Right ventricle myocardium superior (tissue), 1 donor: ENCODE measurements around the gene SPX. TPM values are rescaled to one million over a fixed set of nuclear protein-coding genes. Genes with fewer than 3 reads are reported as not detected.

ENCODE experiments used
- ATAC-seq: fragments of 200-7000 bp; cut with Tn5 transposase; one replicate; pipeline ENCODE4 v1.9.1; 2020; ENCODE audit warnings: mild to moderate bottlenecking; ENCODE audit not compliant: poor library complexity
- DNase-seq: peaks from one replicate; pipeline ENCODE4 v3.0.0-alpha.2; 2020
- intact Hi-C: fragments of 100-400 bp; cut with DNase I; formaldehyde crosslinking; loops from one replicate; pipeline ENCODE4 v1.11.2; 2022
- total RNA-seq: library from RNA; stranded (reverse); fragmentation: NEBNext Ultra II Directional; extraction: Animal tissue kit (Norgen Biotek cat#: 25700); gene quantifications from one replicate; pipeline ENCODE4 v1.2.1, GENCODE V29; 2021
- donor health status: DM: no; HTN: yes; CAD: no; lungs with severe emphysema.

SPX gene
- total RNA-seq, 1 donor from 2014 or later, result 11.0 TPM

DNA sequence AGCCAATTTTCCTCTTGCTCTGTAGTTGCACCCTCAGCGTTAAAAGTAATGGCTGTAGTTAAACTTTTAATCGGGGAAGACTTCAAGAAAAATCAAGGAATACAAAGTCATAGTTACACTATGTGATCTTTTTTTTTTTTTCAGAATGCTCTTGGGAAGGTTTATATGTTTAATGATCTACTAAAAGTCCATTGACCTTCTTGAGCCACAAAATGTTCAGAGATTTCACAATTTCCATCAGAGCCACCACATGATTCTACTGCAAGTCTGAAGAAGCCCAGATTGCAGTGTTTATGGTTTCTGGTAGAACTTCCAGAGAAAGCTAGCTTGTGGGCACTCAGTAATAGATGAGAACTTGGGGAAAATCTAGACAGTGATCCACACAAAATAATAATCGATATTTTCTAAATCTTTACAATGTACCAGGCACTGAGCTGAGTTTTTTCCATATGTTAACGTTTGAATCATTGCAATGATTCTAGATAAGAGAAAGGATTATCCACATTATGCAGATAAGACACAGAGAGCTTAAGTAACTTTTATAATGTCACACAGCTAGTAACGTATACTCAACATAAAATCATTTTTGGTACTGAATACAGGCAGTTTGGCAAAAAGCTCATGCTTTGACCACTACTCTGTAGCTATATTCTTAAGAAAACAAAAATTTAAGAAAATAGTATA is 40.3 kb downstream of the SPX start:
- intact Hi-C loops, result no loop called here
- DNase-seq (no peak), ATAC-seq (no peak)

DNA sequence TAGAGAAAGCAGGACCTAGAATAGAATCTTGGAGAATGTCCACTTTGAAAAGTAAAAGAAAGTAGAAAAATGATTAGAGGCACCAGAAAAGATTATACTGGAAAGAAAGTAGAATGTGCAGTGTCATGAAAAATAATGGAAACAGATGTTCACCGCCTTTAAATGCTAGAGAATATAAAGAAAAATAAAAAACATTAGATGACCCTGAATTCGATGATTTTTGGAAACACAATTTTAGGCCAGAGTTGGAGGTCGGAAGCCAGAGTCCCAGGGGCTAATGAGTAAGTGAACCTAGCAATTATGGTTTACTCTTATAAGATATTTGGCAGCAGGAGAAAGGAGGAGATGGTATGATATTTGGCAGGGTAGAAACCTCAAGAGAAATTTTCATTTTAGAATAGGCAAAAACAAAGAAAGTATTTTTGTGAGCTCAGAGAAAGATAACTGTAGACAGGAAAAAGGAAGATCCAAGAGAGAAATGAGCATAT is 40.9 kb downstream of the SPX start:
- intact Hi-C loops, result no loop called here
- ATAC-seq, result no peak
- no peak for DNase-seq

GRCh38 chr12:21568115-21568514 is 42.0 kb downstream of the SPX start:
- no peak for DNase-seq

DNA sequence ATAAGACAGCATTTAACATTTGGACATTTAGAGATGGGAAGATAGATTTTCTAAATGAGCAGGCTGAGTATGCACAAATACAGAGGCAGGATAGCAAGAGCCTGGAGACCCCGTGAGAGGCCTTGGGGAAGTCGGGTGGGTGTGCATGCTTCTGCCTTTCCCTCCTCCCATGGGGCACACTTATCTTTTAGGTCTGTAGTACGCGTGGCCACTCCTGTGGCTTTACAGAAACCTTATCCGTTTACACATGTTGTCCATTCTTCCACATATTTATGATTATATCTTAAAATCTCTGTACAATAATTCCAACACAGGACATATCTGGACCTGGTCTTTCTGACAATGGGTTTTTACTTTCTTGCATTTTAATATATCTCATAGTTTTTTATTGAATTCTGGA is 45.0 kb downstream of the SPX start:
- intact Hi-C loops, result no loop called here
- ATAC-seq, result no peak

More at GRCh38 chr12:21568115-21568514, 42.0 kb downstream of the SPX start:
- intact Hi-C loops, result no loop called here
- no peak for ATAC-seq

GRCh38 chr12:21573733-21574358 is 47.8 kb downstream of the SPX start:
- ATAC-seq (no peak), DNase-seq (no peak)
- intact Hi-C loops, result no loop called here

More for the DNA sequence above, 45.0 kb downstream of the SPX start:
- no peak for DNase-seq

- intact Hi-C loops, result no loop called here
- DNase-seq, result no peak
- no peak for ATAC-seq
These were observed 50.3 kb downstream of the SPX start for GRCh38 chr12:21576431-21576830.

- ATAC-seq, result no peak
- intact Hi-C loops, result no loop called here
- DNase-seq, result no peak
These were observed 51.4 kb downstream of the SPX start for GRCh38 chr12:21577516-21577915.

DNA sequence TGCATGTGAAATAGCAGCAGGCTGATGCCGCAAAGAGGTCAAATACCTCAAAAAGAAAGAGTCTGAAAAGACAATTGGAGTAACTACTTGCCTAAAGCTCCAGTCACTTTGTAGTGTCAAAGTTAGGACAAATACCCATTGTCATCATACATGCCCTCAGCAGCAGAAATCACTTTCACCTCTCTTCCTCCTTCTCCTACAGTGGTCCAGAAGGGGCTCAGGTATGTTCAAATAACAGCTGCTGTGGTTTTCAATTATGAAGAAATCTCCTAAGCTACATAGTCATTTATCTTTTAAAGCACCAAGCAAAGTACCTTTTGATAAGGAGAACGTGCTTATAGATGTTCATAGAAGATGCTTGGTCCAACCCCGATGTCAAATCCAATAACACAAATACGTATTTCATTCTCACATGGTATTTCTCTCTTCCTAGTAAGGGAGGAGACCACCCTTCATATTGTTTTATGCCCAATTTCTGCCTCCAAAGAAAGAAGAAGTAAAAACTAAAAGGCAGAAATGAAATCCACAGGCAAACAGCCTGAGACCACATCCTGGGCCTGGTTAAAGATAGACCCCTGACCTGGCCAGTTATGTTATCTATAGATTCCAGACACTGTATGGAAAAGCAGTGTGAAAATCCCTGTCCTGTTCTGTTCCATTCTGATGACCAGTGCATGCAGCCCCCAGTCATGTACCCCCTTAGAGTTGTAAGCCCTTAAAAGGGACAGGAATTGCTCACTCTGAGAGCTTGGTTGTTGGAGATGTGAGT is 54.8 kb downstream of the SPX start:
- intact Hi-C loops, result no loop called here
- DNase-seq (no peak), ATAC-seq (no peak)

Other genes starting within 250 kb of the SPX start
- gene SLCO1A2, start 191.4 kb upstream of the SPX start, total RNA-seq, result not detected
- gene IAPP, start 153.4 kb upstream of the SPX start, total RNA-seq, result not detected
- gene PYROXD1, start 88.6 kb upstream of the SPX start, total RNA-seq, result 17.1 TPM
- 18.0 TPM for gene RECQL, start 24.7 kb upstream of the SPX start, total RNA-seq
- gene GOLT1B, start 24.5 kb upstream of the SPX start, total RNA-seq, result 15.6 TPM
- not detected for gene GYS2, start 78.6 kb downstream of the SPX start, total RNA-seq
- 2,064 TPM for gene LDHB, start 131.5 kb downstream of the SPX start, total RNA-seq
- 53.5 TPM for gene KCNJ8, start 248.4 kb downstream of the SPX start, total RNA-seq